ENCODE measurements around the gene TMEM87B.

DNA sequence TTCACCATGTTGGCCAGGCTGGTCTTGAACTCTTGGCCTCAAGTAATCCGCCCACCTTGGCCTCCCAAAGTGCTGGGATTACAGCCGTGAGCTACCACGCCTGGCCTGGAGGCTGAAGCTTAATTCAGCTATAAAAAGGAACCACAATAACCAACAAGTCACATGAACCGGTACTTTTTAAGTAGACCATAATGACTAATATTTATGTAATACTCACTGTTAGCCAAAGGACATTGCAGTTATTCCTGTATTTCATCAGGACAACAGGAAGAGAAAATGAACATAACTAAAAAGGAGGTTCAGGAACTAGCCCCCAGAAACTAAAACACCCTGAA lies 49.0 kb upstream of the TMEM87B start:
- TF ChIP-seq EZH2phosphoT487 (IDR thresholded peaks at IDR 0.05; ENCODE audit: insufficient read depth, low read depth) (no peak), EZH2 (IDR thresholded peaks at IDR 0.05; ENCODE audit: insufficient read depth, poor library complexity, severe bottlenecking) (no peak)

Measured in GM23248 (cell line).